ENCODE results near the gene TC2N.
"Not testable (repeated sequence)": the region's sequence is repeated elsewhere in the genome, so short reads cannot be mapped to it uniquely, and the experiment has no call there.

Gene TC2N

DNA sequence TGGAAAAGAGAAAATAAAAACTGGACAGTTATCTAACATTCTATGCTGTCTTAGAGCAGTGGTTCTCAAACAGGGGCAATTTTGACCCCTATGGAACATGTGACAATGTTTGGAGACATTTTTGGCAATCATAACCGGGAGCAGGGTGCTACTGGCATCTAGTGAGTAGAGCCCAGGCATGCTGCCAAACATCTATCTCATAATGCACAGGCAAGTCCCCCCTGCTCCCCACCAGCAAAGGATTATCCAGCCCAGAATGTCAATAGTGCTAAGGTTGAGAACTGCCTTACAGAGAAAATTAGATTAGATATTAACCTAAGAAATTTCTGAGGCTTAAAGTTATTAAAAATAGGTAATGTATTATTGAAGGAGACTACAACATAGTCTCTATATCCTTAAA lies 112.5 kb downstream of the TC2N start:
- no peak for DNase-seq (ENCODE audit: low read depth in 3 of 3)

DNA sequence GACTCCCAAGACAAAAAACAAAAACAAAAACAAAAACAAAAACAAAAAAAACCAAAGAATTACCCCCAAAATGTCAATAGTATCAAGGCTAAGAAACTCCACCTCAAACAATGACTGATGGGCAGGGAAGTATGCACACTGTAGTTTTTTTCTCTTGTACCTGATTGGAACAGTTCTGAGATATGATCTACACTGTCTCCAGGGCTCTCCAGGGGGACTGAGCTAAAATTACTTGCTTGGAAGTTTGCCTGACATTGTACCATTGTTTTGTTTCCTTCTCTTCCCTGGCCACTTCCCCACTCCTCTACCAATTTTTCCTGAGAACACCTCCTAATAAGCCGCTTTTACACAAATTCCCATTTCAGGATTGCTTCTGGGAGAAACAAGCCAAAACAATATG lies 113.2 kb downstream of the TC2N start:
- no peak for DNase-seq (ENCODE audit: low read depth in 3 of 3)

DNA sequence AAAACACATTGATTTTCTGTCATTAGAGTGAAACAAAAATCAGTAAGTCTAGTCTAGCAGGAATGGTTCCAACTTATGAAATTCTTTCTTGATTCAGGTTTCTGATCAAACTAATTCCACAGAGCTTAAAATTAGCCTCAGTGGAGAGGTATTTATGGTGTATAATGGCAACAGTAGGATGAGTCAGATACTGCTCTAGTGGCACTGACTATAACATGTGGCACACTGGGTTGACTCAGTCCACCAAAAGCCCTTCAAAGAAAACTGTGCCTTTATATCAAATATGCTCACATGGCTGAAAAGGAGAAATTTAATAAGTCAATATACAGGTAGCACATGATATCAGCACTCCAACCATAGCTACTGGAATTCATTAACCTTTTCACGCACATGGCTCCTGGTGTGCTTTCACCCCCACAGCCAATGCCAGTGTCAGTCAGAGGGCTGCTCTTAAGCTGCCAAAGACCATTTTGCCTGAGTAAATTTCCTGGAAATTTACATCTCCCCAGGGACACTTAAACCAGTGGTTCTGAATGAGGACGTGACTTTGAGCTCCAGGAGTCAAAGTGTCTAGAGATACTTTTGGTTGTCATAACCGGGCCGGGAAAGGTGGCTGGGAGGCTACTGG lies 113.7 kb downstream of the TC2N start:
- DNase-seq (ENCODE audit: low read depth in 3 of 3) = no peak

DNA sequence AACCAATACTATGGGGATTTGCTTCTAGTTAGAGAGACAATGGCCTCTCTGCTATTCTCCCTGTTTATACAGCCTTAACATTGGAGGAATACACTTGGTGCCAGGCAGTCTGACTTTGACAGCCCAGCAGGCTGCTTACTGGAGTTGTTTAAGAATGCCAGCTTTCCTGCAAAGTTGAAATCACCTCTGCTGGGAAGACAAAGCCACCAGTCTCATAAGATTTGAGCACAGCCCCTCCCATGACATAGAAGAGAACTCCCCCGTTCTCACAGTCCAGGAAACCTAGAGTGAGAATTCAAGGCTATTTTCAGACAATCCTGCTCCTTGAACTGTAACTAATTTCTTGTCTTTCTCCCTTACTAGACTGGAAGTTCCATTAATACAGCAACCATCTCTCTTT lies 114.4 kb downstream of the TC2N start:
- no peak for DNase-seq (ENCODE audit: low read depth in 3 of 3)

DNA sequence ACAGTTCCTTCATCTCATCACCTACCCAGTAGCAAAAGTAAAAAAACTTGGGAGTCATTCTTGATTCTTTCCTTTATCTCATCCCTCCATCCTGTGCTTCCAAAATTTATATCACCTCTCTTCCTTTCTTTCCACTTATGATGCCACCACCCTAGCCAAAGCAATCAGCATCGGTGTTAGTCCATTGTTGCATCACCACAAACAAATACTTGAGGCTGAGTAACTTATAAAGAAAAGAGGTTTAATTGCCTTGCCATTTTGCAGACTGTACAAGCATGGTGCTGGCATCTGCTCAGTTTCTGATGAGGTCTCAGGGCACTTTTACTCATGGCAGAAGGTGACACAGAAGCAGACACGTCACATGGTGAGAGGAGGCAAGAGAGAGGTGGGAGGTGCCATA lies 115.6 kb downstream of the TC2N start:
- DNase-seq (ENCODE audit: low read depth in 3 of 3) = no peak

DNA sequence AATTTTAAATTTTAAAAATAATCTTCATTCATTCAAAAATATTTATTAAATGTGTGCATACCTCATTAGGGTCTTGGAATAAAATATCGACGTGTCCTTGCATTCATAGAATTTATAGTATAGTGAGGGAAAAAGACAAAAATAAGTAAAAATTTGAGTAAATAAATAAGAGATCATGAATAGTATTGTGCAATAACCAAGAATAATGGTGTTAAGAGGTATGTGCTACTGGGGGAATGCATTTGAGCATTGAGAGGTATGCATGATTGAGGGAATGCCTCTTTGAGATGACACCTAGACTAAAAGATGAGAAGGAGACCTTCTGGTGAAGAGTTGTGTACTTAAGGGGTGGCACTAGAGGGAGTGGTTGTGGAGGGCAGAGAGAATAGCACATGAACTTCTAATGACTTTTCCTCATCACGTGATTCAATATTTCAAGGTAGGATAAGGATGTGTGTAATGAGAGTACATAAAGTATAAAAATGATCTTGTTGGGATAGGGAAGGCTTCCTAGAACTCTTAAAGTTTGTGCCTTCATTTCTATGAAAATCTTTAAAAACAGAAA lies 116.6 kb downstream of the TC2N start:
- no peak for DNase-seq (ENCODE audit: low read depth in 3 of 3)

DNA sequence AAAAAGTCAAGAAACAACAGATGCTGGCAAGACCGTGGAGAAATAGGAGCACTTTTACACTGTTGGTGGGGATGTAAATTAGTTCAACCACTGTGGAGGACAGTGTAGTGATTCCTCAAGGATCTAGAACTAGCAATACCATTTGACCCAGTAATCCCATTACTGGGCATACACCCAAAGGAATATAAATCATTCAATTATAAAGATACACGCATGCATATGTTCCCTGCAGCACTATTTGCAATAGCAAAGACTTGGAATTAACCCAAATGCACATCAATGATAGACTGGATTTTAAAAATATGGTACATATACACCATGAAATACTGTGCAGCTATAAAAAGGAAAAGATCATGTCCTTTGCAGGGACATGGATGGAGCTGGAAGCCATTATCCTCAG lies 117.5 kb downstream of the TC2N start:
- DNase-seq (ENCODE audit: low read depth in 3 of 3) = no peak

DNA sequence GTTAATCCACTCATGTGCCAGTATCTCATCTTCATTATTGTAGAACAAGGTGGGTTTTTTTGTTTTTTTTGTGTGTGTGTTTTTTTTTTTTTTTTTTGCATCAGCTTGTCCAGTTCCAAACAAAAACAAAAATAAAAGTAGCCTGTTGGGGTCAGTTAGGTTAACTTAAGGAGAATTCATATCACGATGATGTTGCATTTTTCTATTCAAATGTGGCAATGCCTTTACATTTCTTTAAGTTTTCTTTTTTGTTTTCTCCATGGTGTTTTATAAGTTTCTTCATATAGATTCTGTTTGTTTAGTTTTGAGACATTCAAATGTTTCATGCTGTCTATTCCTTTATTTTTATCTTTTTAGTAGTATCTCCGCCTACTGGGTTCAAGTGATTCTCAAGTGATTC lies 119.3 kb downstream of the TC2N start:
- DNase-seq (ENCODE audit: low read depth in 3 of 3) = no peak

DNA sequence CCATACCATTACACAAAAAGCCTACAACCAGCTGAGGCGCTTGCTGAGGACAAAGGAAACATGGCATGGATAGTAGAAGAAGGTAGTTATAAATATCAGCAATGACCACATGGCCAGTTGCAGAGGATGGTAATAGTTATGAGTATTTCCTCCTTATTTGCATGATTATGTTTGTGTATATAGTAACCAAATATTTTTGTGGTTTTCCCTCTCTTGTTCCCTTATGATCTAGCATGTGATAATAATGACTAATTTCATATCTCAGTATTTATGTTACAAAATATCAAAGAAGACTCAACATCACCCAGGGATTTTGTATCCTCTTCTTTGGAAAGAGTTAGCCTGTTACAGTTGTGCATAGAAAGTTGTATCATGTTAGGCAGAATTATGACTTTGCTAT lies 122.0 kb downstream of the TC2N start:
- no peak for DNase-seq (ENCODE audit: low read depth in 3 of 3)

DNA sequence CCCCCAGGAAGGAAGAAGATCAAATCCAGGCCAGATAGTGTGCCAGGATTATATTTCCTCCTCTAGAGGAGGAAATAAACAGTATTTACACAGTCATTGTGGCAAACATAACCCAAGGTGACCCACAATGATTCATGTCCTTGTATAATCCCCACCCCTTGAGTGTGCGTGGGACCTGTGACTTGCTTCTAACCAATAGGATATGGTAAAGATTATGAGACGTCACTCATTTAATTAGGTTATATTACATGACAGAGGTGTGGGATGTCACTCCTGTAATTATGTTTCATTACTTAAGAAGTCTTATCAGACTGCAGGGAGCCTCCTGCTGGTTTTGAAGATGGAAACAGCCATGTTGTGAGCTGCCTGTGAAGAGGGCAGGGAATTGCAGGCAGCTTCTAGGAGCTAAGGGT lies 123.3 kb downstream of the TC2N start:
- DNase-seq (ENCODE audit: low read depth in 3 of 3) = no peak

DNA sequence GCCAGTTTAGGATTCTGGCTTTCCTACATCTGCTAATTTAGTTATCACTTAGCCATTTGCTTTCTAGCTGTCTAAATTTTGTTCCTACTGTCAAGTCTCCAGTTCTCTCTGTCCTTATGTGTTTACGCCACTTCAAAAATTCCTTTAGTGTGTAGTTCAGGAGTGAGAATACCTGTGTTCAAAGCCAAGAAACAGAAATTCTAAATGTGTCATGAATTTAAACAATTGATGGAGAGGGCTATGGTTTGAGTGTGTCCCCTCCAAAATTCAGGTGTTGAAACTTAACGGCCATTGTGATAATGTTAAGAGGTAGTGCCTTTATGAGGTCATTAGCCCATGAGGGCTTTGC lies 124.1 kb downstream of the TC2N start:
- no peak for DNase-seq (ENCODE audit: low read depth in 3 of 3)

DNA sequence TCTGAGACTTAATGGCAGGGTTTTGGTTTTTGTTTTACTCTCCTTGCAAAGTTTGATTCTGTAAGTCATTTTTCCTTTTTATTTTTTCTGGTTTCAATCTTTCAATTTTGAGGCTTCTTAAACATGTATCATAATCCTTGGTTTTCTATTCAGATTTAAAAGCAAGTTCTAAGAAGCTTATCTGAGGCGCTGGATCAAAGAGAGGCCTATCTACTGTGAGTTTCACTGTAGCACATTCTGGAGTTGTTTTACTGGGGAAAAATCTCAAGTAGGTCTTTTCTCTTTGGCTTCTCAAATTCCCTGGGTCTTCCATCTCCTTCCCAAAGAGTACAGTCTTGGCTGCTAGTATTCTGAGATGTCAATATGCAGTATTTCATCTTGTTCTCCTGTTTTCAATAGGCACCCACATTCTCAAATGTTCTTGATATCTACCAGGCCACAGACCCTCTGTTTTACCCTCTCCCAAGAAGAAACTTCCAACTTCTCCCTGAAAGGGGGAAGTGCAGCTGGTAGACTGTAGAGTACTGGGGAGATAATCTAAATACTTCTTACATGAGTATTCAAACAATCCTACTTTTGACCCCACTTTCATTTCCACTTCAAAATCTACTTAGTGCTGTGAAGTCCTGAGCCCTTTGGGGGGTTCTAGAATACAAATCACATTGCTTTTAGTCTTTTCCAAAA lies 124.6 kb downstream of the TC2N start:
- no peak for DNase-seq (ENCODE audit: low read depth in 3 of 3)

DNA sequence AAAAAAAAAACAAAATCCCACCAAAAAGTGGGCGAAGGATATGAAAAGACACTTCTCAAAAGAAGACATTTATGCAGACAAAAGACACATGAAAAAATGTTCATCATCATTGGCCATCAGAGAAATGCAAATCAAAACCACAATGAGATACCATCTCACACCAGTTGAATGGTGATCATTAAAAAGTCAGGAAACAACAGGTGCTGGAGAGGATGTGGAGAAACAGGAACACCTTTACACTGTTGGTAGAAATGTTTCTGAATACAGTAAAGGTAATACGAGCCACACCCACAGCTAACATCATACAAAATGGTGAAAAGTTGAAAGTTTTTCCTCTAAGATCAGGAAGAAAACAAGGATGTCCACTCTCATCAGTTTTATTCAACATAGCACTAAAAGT lies 127.5 kb downstream of the TC2N start:
- not testable (repeated sequence) for DNase-seq (ENCODE audit: low read depth in 3 of 3)

DNA sequence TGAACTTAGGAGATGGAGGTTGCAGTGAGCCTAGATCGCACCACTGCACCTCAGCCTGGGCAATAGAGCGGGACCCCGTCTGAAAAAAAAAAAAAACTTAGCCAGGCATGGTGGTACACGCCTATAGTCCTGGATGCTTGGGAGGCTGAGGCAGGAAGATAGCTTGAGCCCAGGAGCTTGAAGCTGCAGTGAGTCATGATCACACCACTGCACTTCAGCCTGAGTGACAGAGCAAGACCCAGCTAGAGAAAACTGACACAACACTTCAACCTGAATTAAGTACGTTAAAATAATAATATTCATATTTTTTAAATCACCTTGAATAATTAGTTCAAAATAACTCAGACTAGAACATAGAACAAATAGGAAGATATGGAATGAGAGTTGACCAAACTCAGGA lies 129.7 kb downstream of the TC2N start:
- DNase-seq (ENCODE audit: low read depth in 3 of 3) = no peak

DNA sequence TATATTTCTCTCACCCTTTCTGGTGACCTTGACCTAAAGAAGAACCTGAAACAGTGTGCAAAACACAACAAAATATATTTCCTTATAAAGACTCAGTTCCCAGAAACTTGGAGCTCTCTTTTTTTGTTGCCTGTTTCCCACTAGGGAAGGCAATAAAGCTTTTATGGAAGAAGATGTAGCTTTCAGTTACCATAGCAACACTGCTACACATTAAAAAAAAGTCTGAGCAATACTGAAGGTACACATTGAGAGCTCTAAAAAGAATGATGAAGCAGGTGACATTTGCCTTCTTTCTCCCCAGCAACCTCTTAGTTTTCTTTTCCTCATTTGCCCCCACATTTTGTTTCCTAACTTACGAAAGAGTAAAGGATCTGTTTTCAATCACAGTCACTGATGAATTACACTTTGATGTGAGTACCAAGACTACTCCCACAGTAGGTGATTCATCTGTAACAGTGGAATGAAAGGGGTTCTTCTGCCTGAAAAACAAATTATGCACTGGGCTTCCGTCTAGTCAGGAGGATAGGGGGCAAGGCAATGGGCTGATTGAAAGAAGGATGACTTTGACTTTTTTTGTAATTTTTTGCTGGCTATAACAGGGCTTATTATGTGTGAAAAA lies 134.4 kb downstream of the TC2N start:
- DNase-seq (ENCODE audit: low read depth in 3 of 3) = no peak

DNA sequence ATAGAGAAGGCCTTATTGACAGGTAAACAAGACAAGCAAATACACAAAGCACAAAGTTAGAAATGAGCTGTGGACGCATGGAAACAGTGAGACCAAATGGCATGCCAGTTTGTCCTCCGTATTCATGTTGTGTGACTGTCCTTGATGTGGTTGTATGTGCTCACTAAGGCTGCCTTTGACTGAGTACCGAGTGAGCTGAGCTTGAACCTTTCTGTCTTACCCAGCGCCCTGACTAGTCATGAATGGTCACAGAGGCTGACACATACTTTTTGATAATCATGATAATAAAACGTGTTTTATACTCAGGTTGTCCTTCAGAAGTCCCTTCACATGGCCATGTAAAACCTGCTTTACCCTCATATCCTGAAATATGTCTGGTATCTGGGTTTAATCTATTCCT lies 134.9 kb downstream of the TC2N start:
- DNase-seq (ENCODE audit: low read depth in 3 of 3) = no peak

DNA sequence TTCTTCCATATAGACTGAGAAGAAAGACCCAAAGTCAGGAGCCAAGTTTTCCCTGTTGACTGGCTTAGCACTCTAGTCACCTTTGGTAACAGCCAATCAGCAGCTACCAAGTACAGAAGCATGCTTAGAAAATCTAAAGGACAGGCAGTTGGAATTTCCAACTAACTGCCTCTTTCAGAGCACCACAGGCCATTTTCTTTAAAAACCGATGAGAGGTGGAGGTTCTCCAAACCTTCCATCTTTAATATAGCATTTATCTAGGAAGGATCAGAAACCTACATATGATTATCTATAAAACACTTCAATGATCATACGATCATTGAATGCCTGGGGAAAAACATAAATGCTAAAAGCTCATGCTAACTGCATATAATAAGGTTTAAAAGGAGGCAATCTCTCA lies 135.3 kb downstream of the TC2N start, which contains the start of gene CATSPERB:
Gene CATSPERB (minus strand): TSS at position 101 of the 400 bp plus-strand sequence. CDS start 2,607 bp downstream, outside the sequence.
- no peak for DNase-seq (ENCODE audit: low read depth in 3 of 3)

DNA sequence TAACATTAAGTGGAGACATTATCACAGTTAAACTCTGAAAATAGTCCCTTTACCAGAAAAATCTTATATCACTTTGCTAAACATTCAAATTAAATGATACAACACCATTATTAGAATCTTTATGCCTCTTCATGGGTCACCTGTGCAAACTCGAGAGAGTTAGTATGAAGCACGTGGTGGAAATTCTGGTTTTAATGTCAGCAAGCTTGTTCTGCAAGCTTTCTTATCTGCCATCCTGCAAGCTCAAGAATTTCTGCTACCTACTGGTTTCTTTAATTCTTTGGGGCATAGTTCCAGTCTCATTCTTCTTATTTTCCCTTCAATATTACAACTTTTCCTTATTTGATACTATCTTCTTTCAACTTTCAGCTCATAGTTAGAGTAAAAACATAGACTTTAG lies 136.3 kb downstream of the TC2N start:
- no peak for DNase-seq (ENCODE audit: low read depth in 3 of 3)

DNA sequence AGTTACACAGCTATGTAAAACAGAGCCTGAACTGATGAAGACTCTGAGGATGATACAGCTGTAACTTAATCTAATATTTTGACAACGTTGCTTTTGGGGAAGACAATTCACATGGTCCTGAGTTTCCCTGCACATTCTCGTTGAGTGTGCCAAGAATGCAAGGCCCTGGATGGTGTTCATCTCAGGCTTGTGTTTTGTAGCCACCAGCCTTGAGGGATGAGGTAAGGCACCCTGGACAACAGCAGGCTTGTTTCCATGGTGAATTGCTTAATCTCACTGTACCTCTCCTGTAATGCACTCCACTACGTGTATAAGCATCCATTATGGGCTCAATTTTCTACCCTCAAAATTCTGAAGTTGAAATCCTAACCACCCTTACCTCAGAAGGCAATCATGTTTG lies 137.6 kb downstream of the TC2N start:
- DNase-seq (ENCODE audit: low read depth in 3 of 3) = no peak
